Stimulated activated effector memory CD8-positive, alpha-beta T cell treated with anti-CD3 and anti-CD28 coated beads, Interleukin-12 subunit alpha, Interleukin-12 subunit beta, amount 100 ng/mL, for 72 hours (primary cell): ENCODE data around the gene SPPL3.

ENCODE experiments used
- ATAC-seq: fragments of 150-1000 bp; cut with Tn5 transposase; 2 replicates; pipeline ENCODE4 v1.10.0; 2021
- DNase-seq, 2 donors: peaks; one replicate each; pipeline ENCODE4 v3.0.0; 2021 to 2022; ENCODE audit warnings: low spot score in 2 of 2
- H3K27ac Mint-ChIP-seq: one replicate; pipeline ENCODE4 v1.8.0; 2022; ENCODE audit warnings: mild to moderate bottlenecking, mixed read lengths
- H3K36me3 Mint-ChIP-seq: one replicate; pipeline ENCODE4 v1.8.0; 2022; ENCODE audit warnings: mild to moderate bottlenecking, mixed read lengths
- H3K4me1 Mint-ChIP-seq: one replicate; pipeline ENCODE4 v1.8.0; 2022; ENCODE audit warnings: mixed read lengths
- H3K4me3 Mint-ChIP-seq: one replicate; pipeline ENCODE4 v1.8.0; 2022; ENCODE audit warnings: mild to moderate bottlenecking, mixed read lengths
- H3K9me3 Mint-ChIP-seq: one replicate; pipeline ENCODE4 v1.8.0; 2022; ENCODE audit warnings: mixed read lengths

SPPL3 gene

DNA sequence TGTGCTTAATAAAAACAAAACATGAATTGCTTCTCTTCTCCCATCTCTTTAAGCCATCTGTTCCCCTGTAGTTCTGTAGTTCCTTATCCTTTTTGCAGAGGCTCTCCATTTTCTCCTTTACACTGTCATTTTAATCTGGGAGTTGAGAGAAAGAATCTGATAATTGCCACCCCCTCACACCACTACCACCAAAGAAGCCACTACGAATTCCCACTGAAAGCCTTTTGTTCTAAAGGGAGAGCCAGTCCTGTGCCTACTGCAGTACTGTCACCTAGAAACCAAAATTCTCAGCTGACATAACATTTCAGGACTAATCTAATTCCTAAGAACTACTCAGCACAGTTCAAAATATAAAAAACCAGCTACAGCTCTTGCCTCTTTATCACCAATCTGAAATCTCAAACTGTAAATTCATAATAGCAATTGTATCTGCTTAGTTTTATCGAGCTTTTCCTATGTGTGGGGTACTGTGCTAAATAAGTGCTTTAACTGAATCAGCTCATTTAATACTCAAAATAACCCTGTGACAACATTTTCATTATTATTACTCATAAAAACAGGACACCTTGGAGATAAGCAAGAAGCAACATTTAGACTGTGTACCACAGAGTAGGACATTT is 72.4 kb downstream of the SPPL3 start:
- ATAC-seq (no peak), DNase-seq (no peak)
- no peaks in the 10 kb centered on the region for H3K36me3 Mint-ChIP-seq
- no peak overlapping the region for H3K27ac Mint-ChIP-seq
- H3K4me3 Mint-ChIP-seq, result no peak overlapping the region
- no peaks in the 10 kb centered on the region for H3K9me3 Mint-ChIP-seq
- peaks cover 46% of the 10 kb centered on the region for H3K4me1 Mint-ChIP-seq

DNA sequence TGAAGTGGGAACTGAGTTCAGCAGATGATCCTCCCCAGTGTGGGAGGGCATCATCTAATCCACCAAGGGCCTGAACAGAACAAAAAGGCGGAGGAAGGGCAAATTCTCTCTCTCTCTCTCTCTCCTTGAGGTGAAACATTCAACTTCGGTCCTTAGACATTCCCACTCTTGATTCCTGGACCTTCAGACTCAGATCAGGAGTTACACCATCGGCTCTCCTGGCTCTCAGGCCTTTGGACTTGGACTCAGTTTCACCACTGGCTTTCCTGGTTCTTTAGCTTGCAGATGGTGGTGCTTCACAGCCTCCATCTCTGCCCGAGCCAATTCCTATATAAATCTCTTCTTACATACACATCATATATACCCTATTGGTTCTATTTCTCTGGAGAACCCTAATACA is 73.2 kb downstream of the SPPL3 start:
- Mint-ChIP-seq H3K9me3 (no peaks in the 10 kb centered on the region), H3K27ac (no peak overlapping the region), H3K36me3 (no peaks in the 10 kb centered on the region), H3K4me3 (no peak overlapping the region), H3K4me1 (peaks cover 40% of the 10 kb centered on the region)
- ATAC-seq (no peak), DNase-seq (no peak)

DNA sequence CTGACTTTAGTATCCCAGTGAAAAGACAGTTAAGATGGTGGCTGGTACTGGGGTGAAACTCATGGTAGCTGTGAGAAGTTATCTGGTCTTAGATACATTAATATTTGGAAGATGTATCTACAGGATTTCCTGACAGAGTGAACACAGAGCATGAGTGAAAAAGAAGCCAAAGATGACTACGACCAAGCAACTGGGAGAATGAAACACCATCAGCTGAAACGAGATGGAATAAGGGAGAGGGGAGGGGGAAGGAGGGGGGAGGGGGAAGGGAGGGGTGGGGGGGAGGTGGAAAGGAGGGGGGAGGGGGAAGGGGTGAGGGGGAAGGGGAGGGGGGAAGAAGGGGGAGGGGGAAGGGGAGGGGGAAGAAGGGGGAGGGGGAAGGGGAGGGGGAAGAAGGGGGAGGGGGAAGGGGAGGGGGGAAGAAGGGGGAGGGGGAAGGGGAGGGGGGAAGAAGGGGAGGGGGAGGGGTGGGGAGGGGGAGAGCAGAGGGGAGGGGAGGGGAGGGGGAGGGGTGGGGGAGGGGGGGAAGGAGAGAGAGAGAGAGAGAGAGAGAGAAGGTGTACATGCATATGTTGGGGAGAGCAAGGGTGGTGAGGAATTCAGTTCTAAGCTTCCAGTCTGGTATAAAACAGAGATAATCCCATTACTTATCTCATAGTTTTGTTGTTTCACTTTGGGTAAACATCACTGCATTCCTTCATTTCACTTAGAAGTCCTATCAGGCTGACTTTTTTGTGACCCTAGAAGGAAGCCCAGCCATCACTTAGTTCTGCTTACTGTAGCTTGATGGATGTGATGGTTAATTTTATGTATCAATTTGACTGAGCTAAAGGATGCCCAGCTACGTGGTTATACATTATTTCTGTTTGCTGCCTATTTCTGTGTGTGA is 73.9 kb downstream of the SPPL3 start:
- no peak for DNase-seq
- Mint-ChIP-seq H3K27ac (no peak overlapping the region), H3K4me3 (no peak overlapping the region), H3K4me1 (peaks cover 38% of the 10 kb centered on the region), H3K36me3 (no peaks in the 10 kb centered on the region), H3K9me3 (no peaks in the 10 kb centered on the region)
- ATAC-seq, result peak; percentile 63

DNA sequence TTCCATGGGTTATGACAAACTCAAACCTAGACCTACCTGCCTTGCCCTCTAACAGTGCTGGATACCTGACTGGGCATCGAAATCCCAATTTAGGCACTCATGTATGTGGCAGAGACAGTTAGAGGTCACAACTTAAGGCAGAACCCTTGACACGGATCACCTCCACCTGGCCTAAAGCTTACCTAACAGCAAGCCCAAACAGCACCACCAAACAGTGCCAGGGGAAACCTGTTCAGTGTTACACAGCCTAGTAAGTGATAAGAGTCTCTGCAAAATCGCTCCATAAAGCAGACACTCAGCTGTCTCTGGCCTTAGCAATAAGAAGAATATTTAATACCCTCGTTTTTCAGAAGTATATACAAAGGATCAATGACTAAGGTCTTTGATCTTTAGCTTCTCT is 77.8 kb downstream of the SPPL3 start:
- Mint-ChIP-seq H3K27ac (no peak overlapping the region), H3K9me3 (no peaks in the 10 kb centered on the region), H3K36me3 (no peaks in the 10 kb centered on the region), H3K4me3 (no peak overlapping the region), H3K4me1 (peaks cover 38% of the 10 kb centered on the region)
- DNase-seq (no peak), ATAC-seq (no peak)

DNA sequence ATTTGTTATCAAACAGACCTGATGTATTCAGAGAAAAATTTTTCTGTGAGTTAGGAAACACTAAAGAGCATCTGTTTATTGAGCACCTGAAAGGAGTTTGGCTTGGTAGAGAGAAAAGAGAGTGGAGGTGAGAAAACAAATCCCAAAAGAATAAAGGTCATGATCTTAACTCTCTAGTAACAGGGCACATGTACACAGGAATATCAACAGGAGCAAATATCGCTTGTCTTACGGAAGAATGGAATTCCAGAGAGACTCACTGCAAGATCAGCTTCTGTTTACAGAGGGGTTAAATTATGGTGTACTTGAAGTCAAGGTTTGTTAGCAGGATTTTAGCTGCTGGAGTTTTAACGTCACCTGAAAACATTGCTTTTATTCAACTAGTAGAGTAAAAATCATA is 78.8 kb downstream of the SPPL3 start:
- peaks cover 34% of the 10 kb centered on the region for H3K4me1 Mint-ChIP-seq
- DNase-seq, result no peak
- H3K27ac Mint-ChIP-seq, result no peak overlapping the region
- ATAC-seq, result no peak
- H3K4me3 Mint-ChIP-seq, result no peak overlapping the region
- H3K9me3 Mint-ChIP-seq, result no peaks in the 10 kb centered on the region
- H3K36me3 Mint-ChIP-seq, result no peaks in the 10 kb centered on the region

DNA sequence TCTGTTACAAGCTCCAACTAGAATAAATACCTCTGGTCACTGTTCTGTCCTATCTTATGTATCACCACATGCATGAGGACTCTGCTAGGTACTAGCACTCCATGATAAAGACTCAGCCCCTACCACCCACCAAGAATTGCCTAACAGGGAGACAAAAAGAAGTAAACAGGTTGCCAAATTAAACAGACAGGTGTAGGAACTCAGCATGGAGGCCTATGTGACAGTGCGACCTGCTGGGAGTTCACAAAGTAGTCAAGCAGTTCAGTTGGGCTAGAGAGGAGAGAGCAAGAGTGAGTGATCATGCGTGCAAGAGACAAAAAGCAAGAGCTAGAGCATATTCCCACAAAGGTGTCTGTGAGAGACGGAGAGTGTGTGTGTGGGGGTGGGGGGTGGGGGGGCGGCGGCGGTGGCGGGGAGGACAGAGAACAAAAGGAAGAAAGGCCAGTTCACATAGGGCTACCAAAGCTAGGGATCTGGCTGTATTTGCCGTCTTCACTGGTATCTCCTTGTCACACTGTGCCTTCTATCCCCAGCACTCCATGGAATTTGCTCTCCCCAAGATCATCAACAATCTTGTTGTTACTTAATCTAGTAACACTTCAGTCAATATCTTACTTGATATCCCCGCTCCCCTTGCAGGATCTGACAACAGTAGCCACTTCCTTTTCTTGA is 81.2 kb downstream of the SPPL3 start:
- no peak for DNase-seq
- H3K36me3 Mint-ChIP-seq, result no peaks in the 10 kb centered on the region
- no peaks in the 10 kb centered on the region for H3K9me3 Mint-ChIP-seq
- no peak overlapping the region for H3K4me3 Mint-ChIP-seq
- H3K27ac Mint-ChIP-seq, result no peak overlapping the region
- peaks cover 34% of the 10 kb centered on the region for H3K4me1 Mint-ChIP-seq
- no peak for ATAC-seq

DNA sequence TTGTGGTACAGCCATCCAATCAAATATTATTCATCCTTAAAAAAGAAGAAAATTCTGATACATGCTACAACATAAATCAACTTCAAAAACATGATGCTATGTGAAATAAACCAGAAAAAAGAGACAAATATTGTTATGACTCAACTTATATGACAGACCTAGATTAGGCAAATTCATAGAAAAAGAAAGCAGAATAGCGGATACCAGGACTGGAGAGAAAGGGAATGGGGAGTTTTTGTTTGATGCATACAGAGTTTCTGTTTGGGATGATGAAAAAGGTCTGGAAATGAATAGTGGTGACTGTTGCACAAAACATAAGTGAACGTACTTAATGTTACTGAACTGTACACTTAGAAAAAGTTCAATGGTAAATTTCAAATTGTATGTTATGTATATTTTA is 82.3 kb downstream of the SPPL3 start:
- peak overlapping the region; percentile 33 for H3K4me3 Mint-ChIP-seq
- peaks cover 41% of the 10 kb centered on the region for H3K4me1 Mint-ChIP-seq
- ATAC-seq, result peak; percentile 91
- H3K36me3 Mint-ChIP-seq, result no peaks in the 10 kb centered on the region
- H3K9me3 Mint-ChIP-seq, result no peaks in the 10 kb centered on the region
- DNase-seq, result no peak
- H3K27ac Mint-ChIP-seq, result no peak overlapping the region

DNA sequence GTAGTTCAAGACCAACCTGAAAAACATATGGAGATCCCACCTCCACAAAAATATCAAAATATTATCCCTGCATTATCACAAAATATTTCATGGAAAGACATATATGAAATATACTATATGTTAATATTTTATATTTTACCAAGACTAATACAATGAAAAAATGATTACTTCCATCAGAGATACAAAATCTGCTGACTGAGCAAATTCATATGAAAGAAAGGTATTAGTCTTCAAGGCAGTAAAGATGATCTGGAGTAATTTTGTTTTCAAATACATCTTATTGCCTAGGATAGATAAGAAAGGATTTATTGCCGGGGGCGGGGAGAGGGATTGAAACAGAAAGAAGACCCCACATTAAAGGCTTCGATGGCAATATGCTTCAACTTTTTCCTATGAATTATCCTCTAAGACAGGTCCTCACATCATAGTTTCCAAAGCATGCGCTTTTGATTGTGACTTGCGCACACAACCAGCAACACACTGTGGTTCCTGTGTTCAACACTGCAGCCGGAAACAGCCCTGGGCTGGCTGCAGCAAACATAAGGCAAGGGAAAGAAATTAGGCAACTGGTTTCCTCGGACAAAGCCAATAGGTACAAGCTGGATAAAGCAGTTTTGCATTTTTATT is 83.2 kb downstream of the SPPL3 start:
- peaks cover 41% of the 10 kb centered on the region for H3K4me1 Mint-ChIP-seq
- peak overlapping the region; percentile 33 for H3K4me3 Mint-ChIP-seq

DNA sequence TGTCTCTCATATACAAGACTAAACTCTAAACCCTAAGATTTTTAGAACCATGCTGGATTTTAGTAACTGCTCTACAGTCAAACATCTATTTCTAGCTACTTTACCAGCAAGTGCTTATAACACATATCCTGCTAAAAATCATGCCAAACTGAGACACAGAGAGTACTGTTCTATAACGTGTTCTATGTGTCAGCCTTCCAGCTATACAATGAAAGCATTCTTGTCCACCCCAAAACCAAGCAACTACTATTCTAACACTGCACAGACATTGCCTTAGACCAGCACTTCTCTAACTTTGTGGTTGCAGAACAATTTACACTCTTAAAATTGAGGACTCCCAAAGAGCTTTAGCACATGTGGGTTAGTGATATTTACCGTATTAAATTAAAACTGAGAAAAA is 85.7 kb downstream of the SPPL3 start:
- DNase-seq (no peak), ATAC-seq (no peak)
- Mint-ChIP-seq H3K9me3 (no peaks in the 10 kb centered on the region), H3K36me3 (no peaks in the 10 kb centered on the region), H3K4me1 (peaks cover 41% of the 10 kb centered on the region), H3K4me3 (no peak overlapping the region), H3K27ac (no peak overlapping the region)

More for the DNA sequence above, 83.2 kb downstream of the SPPL3 start:
- no peaks in the 10 kb centered on the region for H3K36me3 Mint-ChIP-seq
- no peak overlapping the region for H3K27ac Mint-ChIP-seq
- no peaks in the 10 kb centered on the region for H3K9me3 Mint-ChIP-seq
- DNase-seq, result no peak
- peak; percentile 83 for ATAC-seq

DNA sequence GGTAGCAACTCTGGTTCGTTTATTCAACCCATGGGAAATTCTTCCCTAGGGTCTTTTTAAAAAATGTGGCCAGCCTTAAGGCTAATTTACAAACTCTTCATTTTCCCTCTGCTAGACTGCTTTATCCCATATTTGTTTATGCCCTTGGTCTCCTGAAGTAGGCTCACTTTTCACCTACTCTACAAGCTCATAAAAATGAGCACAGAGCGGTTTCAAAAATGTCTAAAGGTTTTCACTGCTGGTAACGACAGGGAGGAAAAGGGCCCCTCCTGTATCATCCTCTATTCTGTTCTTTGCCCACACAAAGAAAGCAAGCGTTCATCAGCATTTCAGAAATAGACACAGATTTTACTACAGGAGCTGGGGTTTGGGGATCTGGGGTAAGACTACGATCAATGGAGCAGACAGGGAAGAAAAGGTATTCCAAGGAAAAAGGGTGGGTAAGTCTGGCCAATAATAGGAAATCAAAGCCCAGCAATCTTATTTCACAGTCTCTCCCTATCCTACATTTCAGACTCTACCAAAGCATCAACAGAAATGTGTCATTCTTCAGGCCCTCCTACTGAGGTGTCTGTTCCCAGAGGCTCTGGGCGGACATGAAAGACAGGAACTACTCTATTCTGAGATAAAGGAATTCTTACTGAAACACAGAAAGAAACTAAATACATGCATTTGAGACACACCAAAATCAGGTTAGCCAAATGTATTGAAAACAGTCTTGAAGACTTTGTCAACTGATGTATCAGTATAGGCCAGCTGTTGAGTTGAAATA is 86.4 kb downstream of the SPPL3 start:
- no peak for ATAC-seq
- Mint-ChIP-seq H3K36me3 (no peaks in the 10 kb centered on the region), H3K4me1 (peaks cover 38% of the 10 kb centered on the region), H3K4me3 (no peak overlapping the region), H3K9me3 (no peaks in the 10 kb centered on the region), H3K27ac (no peak overlapping the region)
- DNase-seq, result no peak

DNA sequence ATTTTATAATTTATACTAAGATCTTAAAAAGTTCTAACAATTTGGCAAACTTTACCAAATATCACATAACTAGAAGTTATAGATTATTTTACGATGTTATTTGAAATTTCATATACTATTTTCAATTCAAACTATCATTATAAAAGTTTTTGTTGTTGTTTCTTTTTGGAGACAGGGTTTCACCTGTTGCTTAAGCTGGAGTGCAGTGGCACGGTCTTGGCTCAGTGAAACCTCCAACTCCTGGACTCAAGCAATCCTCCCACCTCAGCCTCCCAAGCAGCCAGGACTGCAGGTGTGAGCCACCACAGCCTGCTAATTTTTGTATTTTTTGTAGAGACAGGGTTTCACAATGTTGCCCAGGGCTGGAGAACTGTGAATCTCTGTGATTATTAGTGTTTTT is 87.8 kb downstream of the SPPL3 start:
- peaks cover 38% of the 10 kb centered on the region for H3K4me1 Mint-ChIP-seq
- ATAC-seq, result no peak
- no peak overlapping the region for H3K27ac Mint-ChIP-seq
- H3K4me3 Mint-ChIP-seq, result no peak overlapping the region
- H3K36me3 Mint-ChIP-seq, result no peaks in the 10 kb centered on the region
- DNase-seq, result no peak
- H3K9me3 Mint-ChIP-seq, result no peaks in the 10 kb centered on the region

DNA sequence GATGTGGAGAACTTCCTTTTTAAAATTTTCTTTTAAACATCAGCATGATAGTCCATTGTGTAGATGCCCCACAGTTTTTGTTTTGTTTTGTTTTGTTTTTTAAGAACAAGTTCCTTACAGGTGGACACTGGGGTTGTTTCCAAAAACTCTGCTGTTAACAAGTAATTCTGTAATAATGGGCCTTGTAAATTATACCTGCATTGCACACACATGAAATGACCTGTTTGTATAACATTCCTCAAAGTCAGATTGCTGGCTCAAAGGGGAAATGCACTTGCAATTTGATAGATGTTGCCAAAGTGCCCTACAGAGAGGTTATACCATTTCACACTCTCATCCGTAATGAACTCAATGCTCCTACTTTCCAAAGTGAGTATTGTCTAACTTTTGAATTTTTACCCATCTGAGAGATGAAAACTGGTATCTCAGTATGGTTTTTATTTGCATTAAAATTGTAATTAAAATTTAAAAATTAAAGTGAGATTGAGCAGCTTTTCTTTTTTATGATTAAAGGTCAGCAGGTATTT is 89.2 kb downstream of the SPPL3 start:
- H3K36me3 Mint-ChIP-seq, result peaks cover 9% of the 10 kb centered on the region
- peaks cover 41% of the 10 kb centered on the region for H3K4me1 Mint-ChIP-seq
- DNase-seq (no peak), ATAC-seq (no peak)
- no peaks in the 10 kb centered on the region for H3K9me3 Mint-ChIP-seq
- no peak overlapping the region for H3K4me3 Mint-ChIP-seq
- H3K27ac Mint-ChIP-seq, result no peak overlapping the region

DNA sequence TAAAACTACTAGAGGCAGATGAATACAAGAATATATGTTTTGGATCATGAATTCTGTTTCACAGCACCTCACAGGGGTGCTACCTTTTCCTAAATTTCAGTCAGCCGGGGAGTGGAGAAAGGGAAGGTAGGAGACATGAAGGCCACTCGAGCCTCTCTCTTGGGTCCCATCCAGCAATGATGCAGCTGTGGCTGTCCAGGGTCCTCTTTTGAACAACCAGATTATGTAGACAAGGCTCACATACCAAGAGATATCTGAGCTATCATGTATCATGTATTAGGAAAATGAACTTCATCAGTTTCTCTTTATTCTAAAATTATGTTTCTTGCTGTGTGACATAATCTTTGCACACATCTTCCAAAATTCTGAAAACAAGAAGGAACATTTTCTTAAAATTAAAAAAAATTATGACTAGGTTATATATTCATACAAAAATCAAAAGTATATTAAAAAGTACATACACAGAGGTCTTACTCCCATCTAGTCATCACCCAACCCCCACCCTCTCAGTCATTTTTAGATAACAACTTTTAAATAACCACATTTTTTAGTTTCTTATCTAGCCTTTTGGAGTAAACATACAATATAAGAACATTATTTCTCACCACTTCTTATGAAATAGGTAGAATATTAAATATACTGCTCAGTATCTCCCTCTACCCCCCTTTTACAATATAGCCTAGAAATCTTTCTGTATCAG is 89.8 kb downstream of the SPPL3 start:
- peaks cover 41% of the 10 kb centered on the region for H3K4me1 Mint-ChIP-seq
- H3K27ac Mint-ChIP-seq, result no peak overlapping the region
- H3K36me3 Mint-ChIP-seq, result peaks cover 13% of the 10 kb centered on the region
- DNase-seq (no peak), ATAC-seq (peak; percentile 36)
- no peaks in the 10 kb centered on the region for H3K9me3 Mint-ChIP-seq
- H3K4me3 Mint-ChIP-seq, result no peak overlapping the region

DNA sequence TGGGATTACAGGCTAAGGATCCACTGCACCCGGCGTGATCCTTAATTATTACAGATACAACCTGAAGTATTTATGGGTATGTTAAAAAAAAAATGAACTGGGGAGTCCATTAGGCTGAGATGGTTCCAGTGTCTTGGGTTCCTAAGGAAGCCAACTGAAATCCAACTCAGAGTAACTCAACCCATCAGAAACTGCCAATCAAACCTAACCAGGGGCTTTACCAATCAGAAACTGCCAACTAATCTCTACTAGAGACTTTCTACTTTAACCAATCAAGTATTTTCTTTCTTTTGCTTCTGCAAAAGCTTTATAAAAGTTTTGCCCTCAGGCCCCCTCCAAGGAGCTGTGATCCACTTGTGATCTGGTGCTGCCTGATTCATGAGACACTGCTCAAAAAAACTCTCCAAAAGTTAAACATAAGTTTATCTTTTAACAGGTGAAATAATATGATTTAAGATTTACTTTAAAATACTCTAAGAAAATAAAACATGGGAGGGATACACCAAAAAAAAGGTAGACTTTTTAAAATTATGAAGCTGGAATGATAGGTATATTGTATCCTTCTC is 90.5 kb downstream of the SPPL3 start:
- peaks cover 20% of the 10 kb centered on the region for H3K36me3 Mint-ChIP-seq
- no peak for DNase-seq

More for the DNA sequence above, 90.5 kb downstream of the SPPL3 start:
- Mint-ChIP-seq H3K4me3 (no peak overlapping the region), H3K27ac (no peak overlapping the region), H3K9me3 (no peaks in the 10 kb centered on the region), H3K4me1 (peaks cover 41% of the 10 kb centered on the region)
- ATAC-seq, result no peak
